CD4-positive, alpha-beta T cell (primary cell): ENCODE data around the gene COPA. TPM values are rescaled to one million over a fixed set of nuclear protein-coding genes. Genes with fewer than 3 reads are reported as not detected.

Experiments used
- ATAC-seq: fragments of 200-7000 bp; cut with Tn5 transposase; one replicate; pipeline ENCODE4 v1.10.0; 2022; ENCODE audit warnings: mild to moderate bottlenecking; ENCODE audit not compliant: poor library complexity
- CTCF ChIA-PET: fragments of 350-600 bp; sonication (Branson Sonifier 250); formaldehyde crosslinking; loops from one replicate; lab custom pipeline; 2021; ENCODE audit warnings: antibody characterized with exemption, inconsistent platforms; lab: Charles Lee
- POLR2A ChIA-PET: fragments of 350-600 bp; sonication (Branson Sonifier 250); formaldehyde crosslinking; loops from one replicate; lab custom pipeline; 2021; ENCODE audit warnings: antibody characterized with exemption, inconsistent platforms; lab: Charles Lee
- DNase-seq, 14 experiments: peaks; one replicate each; pipeline ENCODE4 v3.0.0-alpha.2; 2013 to 2020; ENCODE audit warnings: mixed read lengths in 2 of 14
- H3K27ac ChIP-seq, 2 donors: one replicate each; pipeline versions ENCODE4 v1.5.1 to v1.7.0; 2013; ENCODE audit warnings: low read length in 2 of 2, low read depth in 1 of 2, mild to moderate bottlenecking in 1 of 2
- H3K27me3 ChIP-seq, 2 experiments: 1 replicate in 1 of 2; 2 replicates in 1 of 2; pipeline versions ENCODE4 v1.6.1 to v1.7.0; 2013; ENCODE audit warnings: low read length in 2 of 2, control low read depth in 1 of 2, mild to moderate bottlenecking in 1 of 2, moderate library complexity in 1 of 2; ENCODE audit not compliant: insufficient read depth in 2 of 2, control insufficient read depth in 1 of 2
- H3K36me3 ChIP-seq: one replicate; pipeline ENCODE4 v1.6.1; 2013; ENCODE audit warnings: low read length, control low read depth; ENCODE audit not compliant: insufficient read depth
- H3K4me1 ChIP-seq: one replicate; pipeline ENCODE4 v1.6.1; 2013; ENCODE audit warnings: low read length, control low read depth; ENCODE audit not compliant: insufficient read depth
- H3K4me3 ChIP-seq: one replicate; pipeline ENCODE4 v1.5.1; 2013; ENCODE audit warnings: mild to moderate bottlenecking, low read length, moderate library complexity
- H3K9me3 ChIP-seq, 2 experiments: 1 replicate in 1 of 2; 2 replicates in 1 of 2; pipeline versions ENCODE4 v1.6.1 to v1.7.0; 2013; ENCODE audit warnings: low read length in 2 of 2, mild to moderate bottlenecking in 2 of 2, control low read depth in 1 of 2, moderate library complexity in 1 of 2; ENCODE audit not compliant: control insufficient read depth in 1 of 2, insufficient read depth in 1 of 2
- H3K27ac Mint-ChIP-seq: one replicate; pipeline ENCODE4 v1.8.0; 2020; ENCODE audit warnings: mixed read lengths
- H3K27me3 Mint-ChIP-seq: one replicate; pipeline ENCODE4 v1.8.0; 2021; ENCODE audit warnings: mixed read lengths
- H3K36me3 Mint-ChIP-seq: one replicate; pipeline ENCODE4 v1.8.0; 2021; ENCODE audit warnings: low read depth, mixed read lengths
- H3K4me1 Mint-ChIP-seq: one replicate; pipeline ENCODE4 v1.8.0; 2021; ENCODE audit warnings: low read depth, mixed read lengths
- H3K4me3 Mint-ChIP-seq: one replicate; pipeline ENCODE4 v1.8.0; 2020; ENCODE audit warnings: mild to moderate bottlenecking, mixed read lengths
- H3K9me3 Mint-ChIP-seq: one replicate; pipeline ENCODE4 v1.8.0; 2020; ENCODE audit warnings: mixed read lengths
- CTCF ChIP-seq: fragments of 200-600 bp; IDR thresholded peaks from one replicate; pipeline ENCODE4 v1.8.0; 2022; ENCODE audit warnings: antibody characterized with exemption, mild to moderate bottlenecking
- intact Hi-C, 2 experiments: fragments of 100-400 bp; cut with DNase I in 1 of 2; cut with micrococcal nuclease in 1 of 2; formaldehyde crosslinking; loops; one replicate each; pipeline versions ENCODE4 v1.15.1 to v1.9.0; 2023 to 2025; cut with DNase I, micrococcal nuclease
- total RNA-seq, 174 experiments: library from RNA in 2 of 174; stranded (reverse) in 2 of 174; gene quantifications; one replicate each; pipeline ENCODE4 v1.2.3 and lab custom pipeline; 2021 to 2026

COPA gene
- total RNA-seq, 2 experiments from 2014 or later: 95.0 to 107 TPM

GRCh38 chr1:160245434-160245833 lies 97.6 kb downstream of the COPA start:
- Histone ChIP-seq H3K4me1 (peaks cover 4% of the 10 kb centered on the region), H3K27ac (no peak overlapping the region), H3K36me3 (peaks cover 40% of the 10 kb centered on the region), H3K27me3 (no peaks in the 10 kb centered on the region), H3K4me3 (no peak overlapping the region), H3K9me3 (no peaks in the 10 kb centered on the region)
- no peak for TF ChIP-seq CTCF
- POLR2A ChIA-PET: no interaction called here
- CTCF ChIA-PET: interaction anchor here (0.9 kb wide), 2 partner anchors 46 to 52 kb away, joined by 3 read pairs; no protein-coding TSS in a partner anchor
- H3K27me3 Mint-ChIP-seq: no peaks in the 10 kb centered on the region
- no peak overlapping the region for H3K4me3 Mint-ChIP-seq
- ATAC-seq (no peak), DNase-seq (no peak)
- no peak overlapping the region for H3K27ac Mint-ChIP-seq
- H3K36me3 Mint-ChIP-seq: peaks cover 45% of the 10 kb centered on the region
- peaks cover 28% of the 10 kb centered on the region for H3K4me1 Mint-ChIP-seq
- intact Hi-C loops: loop anchor here in 1 of 2 experiments (2.0 kb wide), 1 partner anchor 45 kb away; no protein-coding TSS in a partner anchor
- no peaks in the 10 kb centered on the region for H3K9me3 Mint-ChIP-seq

- Mint-ChIP-seq H3K27ac (no peak overlapping the region), H3K4me3 (no peak overlapping the region), H3K27me3 (no peaks in the 10 kb centered on the region), H3K36me3 (peaks cover 57% of the 10 kb centered on the region), H3K9me3 (no peaks in the 10 kb centered on the region), H3K4me1 (peaks cover 23% of the 10 kb centered on the region)
- Histone ChIP-seq H3K27me3 (no peaks in the 10 kb centered on the region), H3K9me3 (no peaks in the 10 kb centered on the region), H3K4me3 (no peak overlapping the region), H3K36me3 (peaks cover 50% of the 10 kb centered on the region), H3K4me1 (peaks cover 4% of the 10 kb centered on the region), H3K27ac (no peak overlapping the region)
- CTCF ChIA-PET: interaction anchor here (1.0 to 3.5 kb wide), 3 partner anchors 8 to 51 kb away, joined by 3 to 19 read pairs (median 4); no protein-coding TSS in a partner anchor
- no peak for ATAC-seq
- no peak for DNase-seq
- POLR2A ChIA-PET: interaction anchor here (0.7 kb wide), 1 partner anchor 34 kb away, joined by 3 read pairs; no protein-coding TSS in a partner anchor
- no peak for TF ChIP-seq CTCF
- intact Hi-C loops: loop anchor here in 1 of 2 experiments (2.0 kb wide), 1 partner anchor 43 kb away; no protein-coding TSS in a partner anchor
Observed at GRCh38 chr1:160244209-160244608, 98.8 kb downstream of the COPA start.

- Histone ChIP-seq H3K27me3 (no peaks in the 10 kb centered on the region), H3K4me1 (peaks cover 4% of the 10 kb centered on the region), H3K27ac (no peak overlapping the region), H3K4me3 (no peak overlapping the region), H3K36me3 (peaks cover 54% of the 10 kb centered on the region), H3K9me3 (no peaks in the 10 kb centered on the region)
- CTCF ChIA-PET: interaction anchor here (1.0 to 3.5 kb wide), 3 partner anchors 8 to 51 kb away, joined by 3 to 19 read pairs (median 4); no protein-coding TSS in a partner anchor
- no peak for TF ChIP-seq CTCF
- DNase-seq (no peak), ATAC-seq (no peak)
- Mint-ChIP-seq H3K4me1 (peaks cover 23% of the 10 kb centered on the region), H3K36me3 (peaks cover 62% of the 10 kb centered on the region), H3K27ac (no peak overlapping the region), H3K27me3 (no peaks in the 10 kb centered on the region), H3K4me3 (no peak overlapping the region), H3K9me3 (no peaks in the 10 kb centered on the region)
- intact Hi-C loops: loop anchor here in 1 of 2 experiments (2.0 kb wide), 1 partner anchor 43 kb away; no protein-coding TSS in a partner anchor
- POLR2A ChIA-PET: interaction anchor here (0.7 kb wide), 1 partner anchor 35 kb away, joined by 3 read pairs; no protein-coding TSS in a partner anchor
Observed at GRCh38 chr1:160243767-160244166, 99.3 kb downstream of the COPA start.
